Activated CD4-positive, alpha-beta T cell treated with anti-CD3 and anti-CD28 coated beads, Interleukin-2, Interleukin-6, amounts not matched to agents 100 ng/mL and 50 ng/mL, durations not matched to agents 16 hours and 8 hours (primary cell): Measurements from ENCODE around the gene SCFD2.

ENCODE experiments used
- DNase-seq: peaks from one replicate; pipeline ENCODE4 v3.0.0-alpha.2; 2020

SCFD2 gene

DNA sequence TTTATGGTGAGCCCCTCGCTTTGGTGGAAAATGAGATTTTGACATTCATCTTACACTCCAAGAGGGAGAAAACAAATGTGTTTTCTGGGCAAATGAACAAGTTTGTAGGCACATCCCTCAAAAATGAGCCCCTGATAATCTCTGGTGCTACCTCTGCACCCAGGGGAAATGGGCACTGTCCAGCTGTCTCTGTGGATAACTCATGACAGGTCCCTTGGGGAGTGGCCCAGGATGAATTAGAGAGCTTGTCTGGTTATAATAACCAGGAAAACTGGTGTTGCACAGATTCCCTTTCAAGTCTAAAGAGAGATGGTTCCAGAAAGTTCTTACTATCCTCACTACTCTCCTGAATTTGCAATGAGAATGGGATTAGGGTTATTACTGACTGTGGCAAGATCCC lies 496.2 kb downstream of the SCFD2 start:
- no peak for DNase-seq

DNA sequence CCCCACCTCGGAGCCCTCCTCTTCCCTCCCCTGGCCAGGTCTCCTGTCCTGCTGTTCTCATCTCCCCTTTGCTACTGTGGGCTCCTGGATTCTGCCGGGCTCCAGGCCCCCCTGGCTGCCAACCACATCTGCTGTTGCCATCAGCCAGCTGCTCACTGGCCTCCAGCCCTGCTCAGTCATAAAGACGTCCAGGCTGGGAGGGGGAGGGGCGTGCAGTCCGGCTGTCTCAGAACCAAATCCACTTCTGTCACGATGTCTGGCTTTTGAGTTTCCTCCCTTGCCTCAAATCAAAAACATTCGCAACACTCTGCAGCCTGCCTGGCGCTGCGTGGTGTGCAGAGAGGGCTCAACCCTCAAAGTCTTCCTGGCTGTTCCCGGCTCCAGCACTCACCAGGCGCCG lies 496.7 kb downstream of the SCFD2 start:
- DNase-seq = no peak

DNA sequence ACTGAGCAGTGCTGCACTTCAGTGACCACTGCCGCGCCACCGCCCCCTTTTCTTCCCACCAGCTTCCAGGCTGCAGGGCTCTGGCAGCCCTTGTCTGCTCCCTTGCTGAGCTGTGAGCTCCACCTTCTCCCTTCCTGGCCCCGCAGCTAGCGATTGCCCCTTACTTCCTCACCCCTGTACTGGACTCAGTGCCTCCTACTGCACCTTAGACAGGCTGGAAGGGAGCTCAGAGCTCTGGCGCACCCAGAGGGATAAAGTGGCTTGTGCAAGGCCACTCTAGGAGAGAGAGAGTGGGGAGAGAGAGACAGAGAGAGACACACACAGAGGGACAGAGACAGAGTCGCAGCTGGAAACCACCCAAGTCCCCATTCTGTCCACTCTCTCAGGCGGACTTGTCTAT lies 497.7 kb downstream of the SCFD2 start:
- no peak for DNase-seq

DNA sequence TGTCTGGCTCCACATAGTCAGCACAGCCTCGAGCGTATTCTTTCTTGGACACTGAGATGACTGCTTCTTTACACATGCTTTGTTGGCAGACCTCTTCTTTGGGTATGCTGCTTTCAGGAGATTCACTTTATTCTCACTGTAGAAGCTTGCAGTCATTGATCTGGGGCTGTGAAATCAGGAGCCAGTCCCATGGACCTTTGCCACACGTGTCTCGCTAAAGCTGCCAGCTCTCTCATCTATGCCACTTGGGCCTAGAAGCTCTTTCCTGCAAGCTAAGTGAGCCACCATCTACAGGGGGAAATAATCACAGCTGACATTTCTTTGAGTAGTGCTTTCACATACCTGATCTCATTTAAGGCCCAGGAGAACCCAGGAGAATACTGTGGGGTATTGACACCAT lies 498.7 kb downstream of the SCFD2 start:
- no peak for DNase-seq

DNA sequence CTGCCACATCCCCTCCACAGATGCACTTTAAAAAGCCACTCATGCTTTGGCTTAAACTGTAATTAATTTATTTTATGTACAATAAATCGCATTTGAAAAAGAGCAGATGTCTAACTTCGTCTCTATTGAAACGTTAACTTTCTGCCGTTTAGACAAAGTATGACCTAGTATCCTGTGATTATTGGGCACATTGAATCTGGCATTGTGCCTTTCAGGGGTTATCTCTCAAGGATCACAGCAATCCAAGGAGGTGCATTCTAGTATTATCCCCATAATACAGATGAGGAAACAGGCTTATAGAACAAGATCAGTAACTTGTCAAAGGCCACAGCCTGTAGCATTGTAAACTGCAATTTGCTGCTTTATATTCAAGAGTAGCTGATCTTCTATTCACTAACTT lies 499.1 kb downstream of the SCFD2 start:
- no peak for DNase-seq

DNA sequence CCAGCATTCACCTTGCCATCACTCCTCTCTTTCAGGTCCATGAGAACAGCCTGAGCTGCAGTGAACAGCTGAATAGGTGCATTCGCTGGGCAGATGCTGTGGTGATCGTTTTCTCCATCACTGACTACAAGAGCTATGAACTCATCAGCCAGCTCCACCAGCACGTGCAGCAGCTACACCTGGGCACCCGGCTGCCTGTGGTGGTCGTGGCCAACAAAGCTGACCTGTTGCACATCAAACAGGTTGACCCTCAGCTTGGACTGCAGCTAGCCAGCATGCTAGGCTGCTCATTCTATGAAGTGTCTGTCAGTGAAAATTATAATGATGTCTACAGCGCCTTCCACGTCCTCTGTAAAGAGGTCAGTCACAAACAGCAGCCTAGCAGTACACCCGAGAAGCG lies 500.6 kb downstream of the SCFD2 start:
- DNase-seq = no peak

DNA sequence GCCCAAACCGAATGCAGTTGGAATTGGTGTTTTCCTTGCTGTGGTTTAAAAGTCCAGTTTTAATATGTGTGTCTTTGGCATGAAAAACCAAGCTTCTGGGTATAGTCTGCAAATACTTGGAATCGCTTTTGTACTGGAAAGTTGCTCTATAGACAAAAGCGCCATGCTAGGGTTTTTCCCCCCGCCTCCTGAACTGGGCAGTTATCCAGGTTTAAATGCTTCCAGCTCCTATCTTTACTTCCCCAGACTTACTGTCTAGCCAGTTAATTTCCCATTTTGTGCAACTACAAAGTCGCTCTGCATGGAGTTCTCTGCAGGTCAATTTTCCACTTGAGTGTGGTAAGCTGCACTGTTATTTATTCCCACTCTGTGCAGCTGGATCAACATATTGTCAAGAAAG lies 501.1 kb downstream of the SCFD2 start:
- no peak for DNase-seq

DNA sequence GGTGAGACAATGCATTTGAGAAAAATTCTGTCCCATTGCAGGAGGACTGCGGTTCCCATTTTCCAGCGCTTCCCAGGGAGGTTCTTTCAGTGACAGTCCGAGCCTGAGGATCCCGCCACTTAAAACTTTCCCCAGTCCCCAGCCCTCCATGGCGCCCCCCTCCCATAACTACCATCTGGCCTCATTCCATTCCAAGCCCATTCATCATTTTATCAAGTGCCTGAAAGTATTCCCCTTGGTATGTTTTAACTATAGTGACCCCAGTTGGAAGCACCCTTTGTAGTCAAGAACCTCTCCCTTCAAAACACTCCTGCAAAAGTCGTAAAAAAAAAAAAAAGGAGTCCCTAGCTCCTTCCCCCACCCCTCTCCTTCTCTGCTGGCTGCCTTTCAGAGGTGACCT lies 502.5 kb downstream of the SCFD2 start:
- DNase-seq = no peak

DNA sequence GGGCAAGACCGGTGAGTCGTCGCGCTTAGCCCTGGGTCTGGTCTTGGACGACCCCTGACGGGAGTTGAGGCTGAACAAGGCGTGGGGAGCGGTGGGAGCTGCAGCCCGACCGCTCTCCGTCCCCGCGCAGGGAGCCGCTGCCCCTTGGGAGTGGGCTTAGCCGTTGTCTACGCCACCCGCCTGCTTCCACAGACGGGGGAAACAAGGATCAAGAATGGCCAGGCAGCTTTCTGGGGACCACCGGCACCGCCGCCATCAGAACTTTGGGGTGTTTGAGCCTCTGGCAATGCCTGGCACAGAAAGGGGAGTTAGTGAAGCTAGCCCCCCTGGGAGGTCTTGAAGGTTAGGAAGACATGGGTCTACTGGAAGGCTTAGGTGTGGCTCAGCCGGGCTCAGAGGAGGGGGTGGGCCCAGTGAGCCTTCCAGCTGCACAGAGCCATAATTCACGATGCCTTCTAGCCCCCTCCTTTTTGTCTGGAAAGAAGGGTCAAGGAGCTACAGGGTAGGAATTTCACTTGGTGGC lies 503.2 kb downstream of the SCFD2 start:
- DNase-seq = no peak

DNA sequence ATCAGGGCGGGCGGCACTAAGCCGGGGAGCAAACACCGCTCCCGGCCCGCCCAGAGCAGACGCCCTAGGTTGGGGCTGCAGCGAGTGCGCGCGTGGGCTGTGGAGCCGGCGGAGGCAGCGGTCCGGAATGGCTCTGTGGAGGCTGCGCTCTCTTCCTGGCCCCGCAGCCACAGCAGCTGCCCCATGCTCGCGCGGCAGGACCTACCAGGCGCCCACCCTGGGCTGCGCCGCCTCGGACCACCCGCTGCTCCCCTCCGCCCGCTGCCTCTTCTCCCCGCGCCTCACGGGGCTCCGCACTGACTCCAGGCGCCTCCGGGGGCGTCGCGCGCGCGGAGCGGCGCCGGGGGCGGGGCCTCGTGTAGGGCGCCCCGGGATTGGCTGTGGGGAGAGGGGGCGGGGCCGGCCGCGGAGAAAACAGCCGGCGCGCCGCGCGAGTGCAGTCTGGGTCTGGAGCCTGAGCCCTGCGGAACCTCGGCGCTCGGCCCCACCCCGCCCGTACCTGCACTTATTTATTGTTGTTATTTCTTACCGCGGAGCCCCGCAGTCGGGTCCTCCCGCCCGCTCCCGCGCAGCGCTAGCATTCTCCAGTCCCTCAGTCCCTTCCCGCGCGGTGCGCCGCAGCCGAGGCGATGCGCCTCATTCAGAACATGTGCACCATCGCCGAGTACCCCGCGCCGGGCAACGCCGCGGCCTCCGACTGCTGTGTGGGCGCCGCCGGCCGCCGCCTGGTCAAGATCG lies 503.8 kb downstream of the SCFD2 start, which contains the start of gene RASL11B:
RASL11B (plus strand) TSS at position 439 of the 738 bp plus-strand sequence; CDS start at position 630, 191 bp downstream.
- DNase-seq = peak; percentile 90

DNA sequence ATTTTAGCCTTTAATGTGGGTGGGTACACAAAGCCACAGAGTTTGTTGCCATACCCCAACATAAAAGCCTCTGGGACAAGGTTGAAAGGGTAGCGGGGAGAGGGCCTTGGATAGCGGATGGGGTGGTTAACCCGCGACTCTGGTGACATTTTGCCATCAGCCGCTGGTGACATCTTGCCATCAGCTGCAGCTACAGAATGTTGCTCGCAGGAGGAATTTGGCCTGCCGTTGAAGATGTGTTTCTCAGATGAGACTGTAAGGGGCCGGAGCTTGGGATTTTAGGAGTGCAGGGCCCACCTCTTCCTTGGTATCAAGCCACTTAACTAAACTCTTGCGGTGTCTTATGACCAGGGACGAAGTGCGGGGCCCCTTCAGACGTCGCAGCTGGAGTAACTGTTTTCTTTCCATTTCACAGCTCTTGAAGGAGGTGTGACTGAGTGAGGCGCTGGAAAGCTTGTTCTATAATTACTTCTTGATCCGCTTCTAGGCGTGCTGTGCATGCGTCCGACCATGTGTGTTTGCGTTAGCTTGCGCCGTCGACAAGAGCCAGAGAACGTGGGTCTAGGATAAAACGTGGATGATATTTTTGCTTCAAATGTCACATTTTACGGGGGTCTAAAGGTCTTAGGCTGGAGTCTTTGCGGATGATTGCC lies 504.6 kb downstream of the SCFD2 start:
- DNase-seq = no peak

DNA sequence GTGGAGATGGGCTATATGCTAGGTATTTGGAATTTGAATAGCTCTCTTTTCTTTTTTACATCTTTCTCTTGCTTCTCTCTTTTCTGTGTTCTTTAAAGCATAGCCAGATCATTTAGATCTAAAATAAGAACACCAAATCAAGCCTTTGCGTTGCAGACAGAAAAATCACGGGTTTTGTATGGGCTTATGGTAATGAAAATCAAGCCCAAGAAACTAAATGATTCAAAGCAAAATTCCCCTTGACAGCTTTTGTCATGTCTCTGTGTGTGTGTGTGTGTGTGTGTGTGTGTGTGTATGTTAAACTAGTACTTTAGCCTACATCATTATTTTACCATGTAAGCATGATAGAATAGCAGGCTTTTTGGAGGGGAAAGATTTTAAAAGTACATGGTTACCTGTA lies 505.5 kb downstream of the SCFD2 start:
- DNase-seq = no peak

DNA sequence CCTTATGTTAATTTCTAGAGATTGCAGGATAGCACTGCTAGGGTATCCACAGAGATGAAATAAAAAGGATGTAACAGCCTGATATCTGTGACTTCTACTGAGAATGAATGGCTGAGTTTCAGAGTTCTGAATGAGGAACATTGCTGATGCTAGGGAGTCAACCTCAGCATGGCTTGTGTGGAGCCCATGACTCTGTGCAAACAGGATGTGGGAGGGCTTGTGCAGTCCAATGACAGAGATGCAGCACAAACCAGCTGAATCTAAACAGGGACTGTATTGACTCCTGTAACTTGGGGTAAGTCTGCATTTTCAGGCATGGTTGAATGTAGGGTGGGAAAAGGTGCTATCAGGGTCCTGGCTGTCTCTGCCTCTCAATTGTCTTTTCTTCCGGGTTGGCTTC lies 509.1 kb downstream of the SCFD2 start:
- DNase-seq = no peak

DNA sequence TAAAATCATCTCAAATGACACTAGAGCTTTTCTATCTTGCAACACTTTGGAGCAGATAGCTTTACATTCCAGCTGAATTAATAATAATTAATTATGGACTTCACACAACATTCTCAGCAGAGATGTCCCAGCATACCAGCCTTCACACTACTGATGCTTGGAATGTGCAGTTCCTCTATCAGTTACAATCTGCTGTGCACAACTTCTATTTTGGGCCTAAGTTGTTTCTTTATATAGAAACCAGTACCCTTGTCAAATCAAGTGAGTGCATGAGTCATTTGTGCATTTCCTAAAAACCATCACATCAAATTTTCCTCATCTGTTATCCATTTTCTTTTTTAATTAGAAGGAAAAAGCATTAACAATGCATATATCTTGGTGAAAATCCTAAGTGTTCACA lies 512.5 kb downstream of the SCFD2 start:
- no peak for DNase-seq

DNA sequence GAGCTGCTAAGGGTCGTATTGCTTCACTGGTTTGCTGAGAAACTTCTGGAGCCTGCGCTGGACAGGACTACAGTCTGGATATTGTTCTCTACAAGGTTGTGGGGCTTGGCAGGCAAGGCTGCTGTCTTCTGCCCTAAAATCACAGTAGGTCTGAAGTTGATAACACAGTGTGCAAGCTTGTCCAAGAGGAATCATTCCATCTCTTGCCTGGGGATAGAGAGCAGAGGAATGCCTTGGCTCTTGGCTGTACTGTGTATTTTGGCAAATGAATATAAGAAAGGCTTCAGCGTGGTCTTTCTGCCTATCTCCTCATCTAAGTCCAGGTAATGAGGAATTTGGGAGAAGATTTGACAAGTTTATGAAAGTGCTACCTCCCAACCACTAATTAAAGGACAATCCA lies 513.1 kb downstream of the SCFD2 start:
- DNase-seq = no peak

DNA sequence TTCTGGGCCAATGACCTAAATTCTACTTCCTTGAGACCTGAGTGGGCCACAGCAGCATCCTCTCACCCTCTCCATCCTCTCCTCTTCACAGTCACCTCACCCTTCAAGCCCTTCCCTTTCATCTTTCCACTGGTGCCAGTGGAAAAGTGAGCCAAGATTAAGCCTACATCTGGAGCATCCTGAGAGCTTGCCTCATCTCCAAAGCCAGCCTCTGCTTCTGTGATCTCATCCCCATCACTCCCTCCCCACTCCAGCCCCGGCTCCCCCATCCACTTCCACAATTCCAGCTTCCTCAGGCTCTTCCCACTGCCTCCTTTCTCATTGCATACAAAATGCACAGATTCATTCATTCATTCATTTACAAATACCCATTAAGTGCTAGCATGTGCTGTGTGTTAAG lies 513.8 kb downstream of the SCFD2 start:
- no peak for DNase-seq

DNA sequence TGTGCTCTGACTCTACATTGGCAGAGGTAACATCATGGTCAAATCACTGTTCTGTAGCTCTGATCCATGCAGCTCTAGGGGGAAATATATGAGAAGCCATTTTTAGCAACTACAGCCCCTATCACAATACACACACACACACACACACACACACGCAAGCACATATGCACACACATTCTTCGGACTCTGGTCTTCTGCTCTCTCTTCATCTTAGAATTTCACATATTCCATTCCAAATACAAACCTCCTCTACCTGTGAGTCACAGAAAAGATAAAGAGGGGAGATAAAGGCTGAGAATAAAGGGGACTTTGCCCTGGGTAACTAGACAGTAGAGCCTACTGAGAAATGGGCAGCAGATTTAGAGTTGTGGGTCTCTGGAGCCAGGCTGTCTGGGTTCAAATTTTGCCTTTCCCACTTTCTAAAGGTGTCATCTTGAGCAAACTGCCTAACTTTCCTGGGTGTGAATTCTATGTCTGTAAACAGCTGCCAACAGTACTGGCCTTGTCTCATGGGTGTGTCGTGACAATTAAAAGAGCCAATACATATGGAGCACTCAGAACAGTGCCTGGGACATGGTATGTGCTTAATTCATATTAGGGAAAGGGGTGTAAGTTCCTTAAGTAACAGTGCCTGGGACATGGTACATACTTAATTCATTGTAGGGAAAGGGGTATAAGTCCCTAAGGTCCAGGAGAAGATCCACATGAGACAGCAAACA lies 515.3 kb downstream of the SCFD2 start:
- no peak for DNase-seq

DNA sequence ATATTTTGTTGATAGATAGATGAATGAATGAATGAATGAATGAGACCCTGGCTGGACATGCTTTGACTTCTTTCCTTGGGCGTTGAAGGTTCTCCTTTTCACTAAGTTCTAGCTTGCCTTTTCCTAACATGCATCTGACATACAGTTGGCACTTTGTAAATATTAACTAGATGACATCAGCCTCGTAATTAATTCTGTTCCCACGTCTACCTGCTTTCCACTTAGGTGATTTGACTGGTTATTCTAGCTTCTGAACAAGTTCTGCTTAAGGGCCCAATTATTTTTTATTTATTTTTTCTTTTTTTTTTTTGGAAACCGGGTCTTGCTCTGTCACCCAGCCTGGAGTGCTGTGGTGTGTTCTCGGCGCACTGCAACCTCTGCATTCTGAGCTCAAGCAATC lies 517.6 kb downstream of the SCFD2 start:
- DNase-seq = no peak

DNA sequence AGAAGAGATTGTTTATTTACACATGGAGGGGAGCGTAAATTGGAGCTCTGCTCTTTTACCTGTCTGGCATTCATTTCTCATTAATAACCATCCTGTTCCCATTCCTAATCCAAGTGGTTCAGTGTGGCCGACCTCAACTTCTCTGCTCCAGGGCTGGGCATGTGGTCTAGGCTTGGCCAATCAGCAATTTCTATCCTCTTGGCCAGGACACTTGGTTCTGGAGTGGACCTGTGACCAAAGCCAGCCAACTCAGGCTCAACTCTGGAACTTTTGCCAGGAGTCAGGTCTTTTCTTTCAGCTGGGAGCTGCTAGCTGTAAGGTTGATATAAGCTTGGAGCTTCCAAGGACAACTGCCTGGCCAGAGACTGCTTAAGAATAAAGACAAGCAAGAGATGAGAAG lies 519.4 kb downstream of the SCFD2 start:
- no peak for DNase-seq

DNA sequence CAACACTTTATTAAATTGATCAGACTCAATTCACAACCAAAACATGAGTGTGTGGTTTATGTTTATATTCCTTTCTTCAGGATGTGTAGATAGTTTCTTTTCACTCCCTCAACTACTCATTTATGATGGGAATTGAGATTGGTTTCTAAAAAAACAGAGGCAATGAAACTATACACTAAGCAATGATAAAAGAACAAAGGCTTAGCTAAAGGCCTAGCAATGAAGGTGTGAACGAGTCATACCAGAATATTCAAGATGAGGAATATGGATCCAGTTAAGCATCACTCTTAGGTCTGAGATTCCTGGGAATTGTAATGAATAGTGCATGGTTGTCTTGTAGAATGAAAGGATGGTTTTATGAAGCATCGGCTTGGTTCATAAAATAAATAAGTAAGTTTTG lies 521.3 kb downstream of the SCFD2 start:
- no peak for DNase-seq

DNA sequence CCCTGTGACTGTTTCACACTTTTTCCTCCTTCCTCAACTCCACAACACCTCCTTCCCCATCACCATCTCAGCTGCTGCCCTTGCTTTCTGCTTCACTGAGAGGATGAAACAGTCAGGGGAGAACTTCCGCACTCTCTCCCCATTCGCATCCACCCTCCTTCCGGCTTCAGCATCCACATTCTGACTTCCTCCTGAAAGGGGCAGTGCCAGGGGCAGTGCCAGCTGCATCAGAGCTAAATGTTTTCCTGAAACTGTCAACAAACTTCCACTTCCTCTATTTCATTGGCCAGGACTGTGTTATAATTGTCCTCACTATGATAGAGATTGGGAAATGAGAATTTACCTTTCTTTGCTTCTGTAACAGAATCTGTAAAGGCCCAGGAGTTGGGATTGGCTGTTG lies 521.9 kb downstream of the SCFD2 start:
- no peak for DNase-seq

DNA sequence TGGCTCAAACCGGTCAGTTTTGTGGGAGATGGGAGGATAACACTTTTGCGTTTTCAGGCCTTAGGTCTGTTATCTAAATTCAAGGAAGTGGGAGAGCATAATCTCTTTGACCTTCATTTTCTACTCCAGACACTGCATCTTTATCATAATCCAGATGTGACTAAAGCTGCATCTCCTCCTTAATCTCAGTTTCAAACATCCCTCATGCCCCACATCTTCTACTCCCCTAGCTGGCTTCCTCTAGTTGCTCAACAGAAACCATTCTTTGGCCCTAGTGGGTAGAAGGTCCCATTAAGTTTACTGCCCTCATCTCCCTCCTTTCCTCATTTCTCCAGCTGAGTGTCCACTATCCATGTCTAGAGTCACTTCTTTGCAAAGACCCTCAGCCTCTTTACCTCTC lies 522.5 kb downstream of the SCFD2 start:
- DNase-seq = no peak

DNA sequence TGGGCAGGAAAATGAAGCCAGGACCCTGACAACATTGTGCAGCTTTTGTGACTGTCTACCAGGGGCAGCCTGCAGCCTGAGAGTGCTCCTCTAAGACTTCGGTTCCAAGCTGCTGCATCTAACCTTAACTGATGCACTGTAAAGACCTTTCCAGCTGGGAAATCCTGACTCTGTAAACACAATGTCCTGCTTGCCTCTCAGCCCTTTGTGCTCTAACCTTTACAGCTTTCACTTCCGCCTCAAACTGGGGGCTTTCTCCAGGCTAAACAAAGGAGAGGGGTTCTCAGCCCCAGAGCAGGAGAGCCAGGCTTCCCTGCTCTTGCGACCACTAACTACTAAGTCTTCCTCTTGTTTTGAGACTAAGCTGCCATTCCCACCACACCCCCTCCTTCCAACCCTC lies 523.1 kb downstream of the SCFD2 start:
- no peak for DNase-seq
